Muscle of leg (tissue), 16 donors: ENCODE measurements around the gene ATG13. TPM values are rescaled to one million over a fixed set of nuclear protein-coding genes. Genes with fewer than 3 reads are reported as not detected.
"Not testable (repeated sequence)": the region's sequence is repeated elsewhere in the genome, so short reads cannot be mapped to it uniquely, and the experiment has no call there.

ENCODE experiments used
- DNase-seq: peaks from one replicate; pipeline ENCODE4 v3.0.0; 2013
- H3K27ac ChIP-seq: one replicate; pipeline ENCODE4 v1.5.1; 2013; ENCODE audit warnings: mild to moderate bottlenecking, low read length, control low read depth
- H3K27me3 ChIP-seq: one replicate; pipeline ENCODE4 v1.6.1; 2013; ENCODE audit warnings: low read length; ENCODE audit not compliant: control insufficient read depth, insufficient read depth
- H3K36me3 ChIP-seq: one replicate; pipeline ENCODE4 v1.6.1; 2013; ENCODE audit warnings: low read length; ENCODE audit not compliant: control insufficient read depth, insufficient read depth
- H3K4me1 ChIP-seq: one replicate; pipeline ENCODE4 v1.6.1; 2013; ENCODE audit warnings: low read length; ENCODE audit not compliant: control insufficient read depth, insufficient read depth
- H3K4me3 ChIP-seq: one replicate; pipeline ENCODE4 v1.5.1; 2013; ENCODE audit warnings: low read length, control low read depth
- H3K9me3 ChIP-seq: replicated peaks from 2 replicates; pipeline ENCODE4 v1.6.1; 2013; ENCODE audit warnings: low read depth, low read length; ENCODE audit not compliant: control insufficient read depth
- WGBS: methylation state at CpG from one replicate; pipeline ENCODE4 v1.1.5; 2013; ENCODE audit warnings: missing lambda C conversion rate; ENCODE audit not compliant: insufficient coverage; 5-methylcytosine and 5-hydroxymethylcytosine counted together
- long read RNA-seq, 11 donors: transcript quantifications; one replicate each; lab custom pipeline, GENCODE V29; 2026
- polyA plus RNA-seq, 8 donors: library from polyadenylated mRNA; unstranded; fragments of 120-200 nt; gene quantifications; one replicate each; pipeline versions ENCODE4 v1.2.1 to v1.2.3, GENCODE V29; 2013; ENCODE audit warnings: inconsistent platforms in 1 of 8, low replicate concordance in 1 of 8; ENCODE audit not compliant: insufficient read length in 8 of 8, insufficient read depth in 1 of 8
- total RNA-seq: library from RNA; stranded (reverse); fragments of 120-200 nt; gene quantifications from one replicate; pipeline ENCODE4 v1.2.4, GENCODE V29; 2013

The ATG13 gene
- 20.3 TPM for total RNA-seq
- polyA plus RNA-seq: 10 to 100 TPM; 28.1 to 38.6 (median 34.8) TPM
- long read RNA-seq, donor 1: 0 reads
- long read RNA-seq, donor 2: 0 reads
- long read RNA-seq, donor 3, full-length matches to known transcripts: 4 of 4 reads
- long read RNA-seq, donor 3, partial matches to known transcripts: 0 of 4 reads
- long read RNA-seq, donor 3, other reads (novel, unspliced or antisense): 0 of 4 reads
- long read RNA-seq, donor 4: 0 reads
- long read RNA-seq, donor 5, full-length matches to known transcripts: 7 of 7 reads
- long read RNA-seq, donor 5, partial matches to known transcripts: 0 of 7 reads
- long read RNA-seq, donor 5, other reads (novel, unspliced or antisense): 0 of 7 reads
- long read RNA-seq, donor 6, full-length matches to known transcripts: 1 of 17 reads
- long read RNA-seq, donor 6, partial matches to known transcripts: 16 of 17 reads
- long read RNA-seq, donor 6, other reads (novel, unspliced or antisense): 0 of 17 reads
- long read RNA-seq, donor 7, full-length matches to known transcripts: 2 of 2 reads
- long read RNA-seq, donor 7, partial matches to known transcripts: 0 of 2 reads
- long read RNA-seq, donor 7, other reads (novel, unspliced or antisense): 0 of 2 reads
- long read RNA-seq, donor 8, full-length matches to known transcripts: 2 of 2 reads
- long read RNA-seq, donor 8, partial matches to known transcripts: 0 of 2 reads
- long read RNA-seq, donor 8, other reads (novel, unspliced or antisense): 0 of 2 reads
- long read RNA-seq, donor 9, partial matches to known transcripts: 0 of 1 reads
- long read RNA-seq, donor 9, other reads (novel, unspliced or antisense): 0 of 1 reads
- long read RNA-seq, donor 10, full-length matches to known transcripts: 4 of 19 reads
- long read RNA-seq, donor 10, partial matches to known transcripts: 15 of 19 reads
- long read RNA-seq, donor 10, other reads (novel, unspliced or antisense): 0 of 19 reads
- long read RNA-seq, donor 11, full-length matches to known transcripts: 2 of 2 reads
- long read RNA-seq, donor 11, partial matches to known transcripts: 0 of 2 reads
- long read RNA-seq, donor 11, other reads (novel, unspliced or antisense): 0 of 2 reads

GRCh38 chr11:46617134-46617971, at the start of gene ATG13, which contains the start of gene HARBI1:
Gene ATG13, plus strand, starts transcription at chr11:46617553. Its CDS starts 26,739 bp downstream, at chr11:46644292.
Gene HARBI1, minus strand, starts transcription at chr11:46617227. Its CDS starts 990 bp downstream, at chr11:46616237.
- DNase-seq: peak; percentile 94
- no peaks in the 10 kb centered on the region for H3K36me3 ChIP-seq
- WGBS: under 1% methylated on average over 60 of the region's 72 CpGs
- H3K27me3 ChIP-seq: no peaks in the 10 kb centered on the region
- peaks cover 13% of the 10 kb centered on the region for H3K4me1 ChIP-seq
- H3K27ac ChIP-seq: peak within 1 kb of the TSS; percentile 94
- peak within 1 kb of the TSS; percentile 96 for H3K4me3 ChIP-seq
- no peaks in the 10 kb centered on the region for H3K9me3 ChIP-seq

GRCh38 chr11:46570790-46571398, 46.5 kb upstream of the ATG13 start:
- 80% methylated on average over 1 of the region's 2 CpGs for WGBS
- Histone ChIP-seq H3K4me1 (no peaks in the 10 kb centered on the region), H3K27ac (no peak overlapping the region), H3K36me3 (no peaks in the 10 kb centered on the region), H3K27me3 (no peaks in the 10 kb centered on the region), H3K4me3 (no peak overlapping the region), H3K9me3 (peaks cover 2% of the 10 kb centered on the region)
- no peak for DNase-seq

- Histone ChIP-seq H3K4me1 (no peaks in the 10 kb centered on the region), H3K9me3 (peaks cover 2% of the 10 kb centered on the region), H3K27me3 (no peaks in the 10 kb centered on the region), H3K27ac (no peak overlapping the region), H3K4me3 (no peak overlapping the region), H3K36me3 (no peaks in the 10 kb centered on the region)
- no peak for DNase-seq
- WGBS: no CpG with 5 or more reads among the region's 1 CpG
Measured at GRCh38 chr11:46574656-46575055, 42.7 kb upstream of the ATG13 start.

- Histone ChIP-seq H3K27me3 (no peaks in the 10 kb centered on the region), H3K4me1 (no peaks in the 10 kb centered on the region), H3K4me3 (no peak overlapping the region), H3K36me3 (no peaks in the 10 kb centered on the region), H3K9me3 (peaks cover 2% of the 10 kb centered on the region), H3K27ac (no peak overlapping the region)
- WGBS: no CpG with 5 or more reads among the region's 1 CpG
- DNase-seq: no peak
Measured at GRCh38 chr11:46577058-46577457, 40.3 kb upstream of the ATG13 start.

GRCh38 chr11:46582588-46582987, 34.8 kb upstream of the ATG13 start:
- DNase-seq: no peak
- H3K9me3 ChIP-seq: no peaks in the 10 kb centered on the region
- no CpG with 5 or more reads among the region's 5 CpGs for WGBS
- H3K36me3 ChIP-seq: no peaks in the 10 kb centered on the region
- no peak overlapping the region for H3K27ac ChIP-seq
- H3K4me3 ChIP-seq: no peak overlapping the region
- no peaks in the 10 kb centered on the region for H3K27me3 ChIP-seq
- no peaks in the 10 kb centered on the region for H3K4me1 ChIP-seq

- H3K36me3 ChIP-seq, H3K27ac ChIP-seq, DNase-seq, H3K4me1 ChIP-seq, H3K27me3 ChIP-seq, H3K9me3 ChIP-seq, H3K4me3 ChIP-seq: not testable (repeated sequence)
- no CpG with 5 or more reads among the region's 1 CpG for WGBS
Measured at GRCh38 chr11:46583513-46583912, 33.8 kb upstream of the ATG13 start.

GRCh38 chr11:46588131-46588530, 29.2 kb upstream of the ATG13 start:
- Histone ChIP-seq H3K27ac (no peak overlapping the region), H3K36me3 (no peaks in the 10 kb centered on the region), H3K4me1 (peaks cover 9% of the 10 kb centered on the region), H3K4me3 (no peak overlapping the region), H3K9me3 (no peaks in the 10 kb centered on the region), H3K27me3 (no peaks in the 10 kb centered on the region)
- DNase-seq: no peak
- WGBS: 50% methylated on average over 1 of the region's 5 CpGs

- Histone ChIP-seq H3K36me3 (no peaks in the 10 kb centered on the region), H3K4me1 (peaks cover 11% of the 10 kb centered on the region), H3K4me3 (no peak overlapping the region), H3K27me3 (no peaks in the 10 kb centered on the region), H3K27ac (no peak overlapping the region), H3K9me3 (no peaks in the 10 kb centered on the region)
- no peak for DNase-seq
Measured at GRCh38 chr11:46588915-46589314, 28.4 kb upstream of the ATG13 start.
